ENCODE measurements around the gene AP1M1. TPM values are rescaled to one million over a fixed set of nuclear protein-coding genes. Genes with fewer than 3 reads are reported as not detected.

The AP1M1 gene
- polyA plus RNA-seq, 5 donors = 42.7 to 62.5 (median 45.7) TPM

DNA sequence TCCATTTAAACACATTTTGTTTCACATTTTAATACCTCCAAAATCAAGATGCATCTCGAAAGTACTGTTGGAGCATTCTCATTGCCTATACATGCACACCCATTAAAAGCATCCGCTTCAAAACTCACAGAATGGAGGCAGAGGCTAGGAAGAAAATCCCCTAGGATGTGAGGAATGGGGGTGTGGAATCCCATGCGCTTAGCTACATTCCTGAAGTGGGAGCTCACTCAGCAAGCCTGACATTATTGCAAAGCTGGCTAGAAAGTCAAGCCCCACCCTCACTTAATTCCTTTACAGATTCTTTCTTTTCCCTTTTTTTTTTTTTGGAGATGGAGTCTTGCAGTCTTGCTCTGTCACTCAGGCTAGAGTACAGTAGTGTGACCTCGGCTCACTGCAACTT lies 17.1 kb upstream of the AP1M1 start:
- DNase-seq = no peak

DNA sequence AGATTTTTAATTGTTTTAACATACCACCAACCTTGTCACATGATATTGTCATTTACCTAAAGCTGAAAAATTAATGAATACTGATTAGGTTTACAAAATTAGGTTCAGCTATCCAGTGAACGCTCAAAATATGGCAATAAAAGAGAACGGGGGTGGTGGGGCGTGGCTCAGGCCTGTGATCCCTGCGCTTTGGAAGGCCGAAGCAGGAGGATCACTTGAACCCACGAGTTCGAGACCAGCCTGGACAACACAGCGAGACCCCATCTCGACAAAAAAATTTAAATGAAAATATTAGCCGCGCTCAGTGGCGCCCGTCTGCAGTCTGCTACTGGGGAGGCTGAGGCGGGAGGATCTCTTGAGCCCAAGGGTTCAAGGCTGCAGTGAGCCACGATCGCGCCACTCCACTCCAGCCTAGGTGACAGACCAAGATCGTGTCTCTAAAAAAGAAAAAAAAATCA lies 13.0 kb upstream of the AP1M1 start:
- no peak for DNase-seq

DNA sequence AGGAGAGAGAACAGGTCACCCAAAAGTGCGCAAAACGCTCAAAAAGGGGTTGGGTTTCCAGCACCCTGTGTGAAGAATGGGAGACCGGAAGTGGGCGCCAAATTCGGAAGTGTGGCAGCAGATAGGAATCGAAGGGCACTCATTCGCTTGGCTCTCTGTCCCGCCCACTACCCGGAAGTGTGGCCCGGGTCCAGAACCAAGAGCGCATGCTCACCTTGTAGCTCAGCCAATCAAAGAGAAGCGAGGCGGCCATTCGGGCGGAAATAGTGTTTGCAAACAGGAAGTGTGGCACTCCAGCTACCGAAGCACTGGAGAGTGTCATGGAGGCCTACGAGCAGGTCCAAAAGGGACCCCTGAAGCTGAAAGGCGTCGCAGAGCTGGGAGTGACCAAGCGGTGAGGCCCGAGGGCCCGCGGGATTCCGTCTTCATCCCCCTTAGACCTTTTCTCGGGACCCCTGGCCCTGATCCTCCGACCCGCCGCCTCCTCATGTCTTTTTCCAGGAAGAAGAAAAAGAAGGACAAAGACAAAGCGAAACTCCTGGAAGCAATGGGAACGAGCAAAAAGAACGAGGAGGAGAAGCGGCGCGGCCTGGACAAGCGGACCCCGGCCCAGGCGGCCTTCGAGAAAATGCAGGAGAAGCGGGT lies 12.5 kb upstream of the AP1M1 start, which contains the start of gene FAM32A:
Gene FAM32A, plus strand, starts transcription at position 288 of the 645 bp plus-strand sequence. Its CDS starts 33 bp downstream, at position 321.
- peak; percentile 98 to 99 for DNase-seq

- DNase-seq = peak in 1 of 2 donors; percentile 9
Measured at GRCh38 chr19:16185768-16186123, 12.0 kb upstream of the AP1M1 start.

DNA sequence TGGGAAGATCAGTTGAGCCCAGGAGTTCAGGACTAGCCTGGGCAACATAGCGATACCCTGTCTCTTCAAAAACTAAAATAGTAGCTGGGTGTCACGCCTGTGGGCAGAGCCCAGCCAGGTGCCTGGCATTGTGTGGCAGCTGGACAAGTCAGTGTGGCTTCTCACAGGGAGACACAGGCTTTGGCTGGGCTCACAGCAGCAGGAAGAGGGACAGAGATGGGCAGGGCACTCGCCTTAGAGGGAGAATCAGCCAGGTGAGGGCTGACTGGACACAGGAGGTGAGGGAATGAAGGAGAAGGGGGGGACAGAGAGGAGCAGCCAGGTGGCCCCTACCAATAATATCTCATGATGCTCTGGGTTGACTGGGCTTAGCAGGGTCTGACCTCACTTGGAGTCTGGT lies 9.2 kb upstream of the AP1M1 start:
- DNase-seq = no peak

GRCh38 chr19:16190198-16190597 lies 7.5 kb upstream of the AP1M1 start:
- no peak for DNase-seq

GRCh38 chr19:16190736-16191135 lies 7.0 kb upstream of the AP1M1 start:
- no peak for DNase-seq

- no peak for DNase-seq
Measured at GRCh38 chr19:16191216-16191908, 6.3 kb upstream of the AP1M1 start.

GRCh38 chr19:16193466-16193865 lies 4.2 kb upstream of the AP1M1 start:
- DNase-seq = no peak

- no peak for DNase-seq
Measured at GRCh38 chr19:16197188-16197621, 506 bp upstream of the AP1M1 start.

GRCh38 chr19:16198370-16198651 lies 600 bp downstream of the AP1M1 start:
- DNase-seq = no peak

GRCh38 chr19:16199275-16199932 lies 1.7 kb downstream of the AP1M1 start:
- peak; percentile 19 to 33 for DNase-seq

DNA sequence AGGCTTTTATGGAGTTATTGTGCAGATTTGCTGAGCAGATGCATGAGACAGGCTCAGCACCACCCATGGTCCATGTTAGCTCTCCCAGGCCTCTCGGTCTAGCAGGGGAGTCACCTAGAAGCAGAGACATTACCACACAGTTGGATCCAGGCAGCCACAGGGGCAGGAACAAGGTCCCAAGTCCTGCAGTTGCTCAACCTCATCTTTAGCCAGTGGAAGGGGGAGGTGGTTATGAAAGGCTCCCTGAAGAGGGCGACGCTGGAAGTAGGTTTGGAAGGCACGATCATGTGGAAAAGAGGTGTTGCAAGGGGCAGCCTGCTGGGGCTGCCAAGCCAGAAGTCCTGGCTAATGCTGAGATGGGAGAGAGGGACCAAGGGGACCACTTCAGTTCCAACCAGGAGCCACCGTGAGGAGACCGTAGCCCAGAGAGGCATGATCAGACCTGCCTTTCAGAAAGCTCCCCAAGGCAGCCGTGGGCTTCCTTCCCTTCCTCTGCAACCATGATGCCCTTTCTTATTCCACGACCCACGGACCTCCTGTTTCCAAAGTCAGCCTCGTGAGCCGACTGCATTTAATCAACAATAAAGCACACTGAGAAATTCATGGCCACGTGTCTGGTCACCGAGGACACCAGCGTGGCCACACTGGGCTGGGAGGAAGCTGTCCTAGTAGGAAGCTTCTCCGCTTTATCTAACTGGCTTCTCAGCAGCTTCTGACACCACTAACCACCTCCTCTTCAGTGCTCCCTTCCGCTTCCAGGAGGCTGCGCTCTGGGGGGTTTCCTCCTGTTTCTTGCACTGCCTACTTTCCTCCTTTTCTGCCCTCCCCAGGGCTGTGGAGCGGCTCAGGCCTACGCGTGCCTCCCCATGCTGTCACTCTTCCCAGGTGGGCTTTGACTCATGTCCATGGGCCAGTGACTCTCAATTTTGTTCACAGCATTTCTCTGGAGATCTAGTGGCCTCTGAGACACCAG lies 2.6 kb downstream of the AP1M1 start:
- no peak for DNase-seq

GRCh38 chr19:16201011-16201391 lies 3.3 kb downstream of the AP1M1 start:
- no peak for DNase-seq

DNA sequence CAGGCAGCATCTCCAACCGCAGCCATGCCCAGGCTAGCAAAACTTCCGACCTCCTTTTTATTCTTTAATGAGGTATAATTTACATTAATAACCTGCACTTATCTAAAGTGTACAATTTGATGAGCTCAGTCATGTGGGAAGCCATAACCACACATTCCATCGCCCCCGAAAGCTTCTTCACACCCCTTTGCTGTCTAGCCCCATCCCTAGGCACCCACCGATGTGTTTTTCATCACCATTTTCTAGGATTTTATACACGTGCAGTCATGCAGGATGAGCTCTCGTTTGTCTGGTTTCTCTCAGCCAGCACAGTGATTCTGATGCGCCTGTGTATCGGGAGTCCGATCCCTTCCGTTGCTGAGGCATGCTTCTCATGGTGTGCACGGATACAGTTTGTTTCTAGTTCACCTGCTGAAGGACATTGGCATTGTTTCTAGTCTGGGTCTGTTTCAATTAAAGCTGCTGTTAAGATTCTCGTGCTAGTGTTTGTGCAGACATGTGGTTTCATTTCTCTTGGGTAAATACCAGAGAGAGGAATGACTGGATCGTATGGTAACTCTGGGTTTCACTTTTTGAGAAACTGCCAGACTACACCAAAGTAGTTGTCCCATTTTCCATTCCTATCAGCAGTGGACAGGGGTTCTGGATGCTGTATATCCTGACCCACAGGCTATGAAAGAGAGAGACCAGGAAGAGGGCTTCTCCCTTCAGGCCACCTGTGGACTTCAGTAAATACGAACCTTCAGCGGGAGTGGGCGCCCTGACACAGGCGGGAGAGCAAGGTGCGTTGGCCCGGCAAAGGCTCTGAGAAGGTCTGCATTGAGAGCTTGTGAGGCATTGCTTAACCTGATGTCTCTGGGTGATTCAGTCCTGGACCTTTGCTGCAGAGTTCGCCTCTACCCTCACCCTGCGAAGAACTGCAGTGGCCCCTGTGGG lies 4.9 kb downstream of the AP1M1 start:
- DNase-seq = no peak

- DNase-seq = no peak
Measured at GRCh38 chr19:16203256-16204004, 5.7 kb downstream of the AP1M1 start.

GRCh38 chr19:16204005-16204294 lies 6.2 kb downstream of the AP1M1 start:
- DNase-seq = no peak

- DNase-seq = no peak
Measured at GRCh38 chr19:16205205-16206045, 7.7 kb downstream of the AP1M1 start.

GRCh38 chr19:16206046-16206605 lies 8.4 kb downstream of the AP1M1 start:
- DNase-seq = no peak

Data from right lung (tissue), 5 donors.